NCI-H1417 (cell line): Measurements from ENCODE around the gene ZYG11B.
"Not testable (repeated sequence)": the region's sequence is repeated elsewhere in the genome, so short reads cannot be mapped to it uniquely, and the experiment has no call there.

Source experiments
- DNase-seq, 3 experiments: peaks; one replicate each; lab custom pipeline; 2025; lab: John Stamatoyannopoulos, UW

Gene ZYG11B

GRCh38 chr1:52726265-52727113 is at the start of gene ZYG11B:
TSS of gene ZYG11B (plus strand) at chr1:52726453. CDS start at chr1:52726654, 201 bp downstream.
- DNase-seq = peak; percentile 89 to 91 (median 90)

GRCh38 chr1:52677076-52677806 is 49.0 kb upstream of the ZYG11B start:
- DNase-seq = no peak

- peak in 2 of 3 experiments; percentile 4 to 33 for DNase-seq
Observed at GRCh38 chr1:52679048-52679447, 47.2 kb upstream of the ZYG11B start.

- no peak for DNase-seq
Observed at GRCh38 chr1:52679498-52679897, 46.8 kb upstream of the ZYG11B start.

- DNase-seq = no peak
Observed at GRCh38 chr1:52680353-52680752, 45.9 kb upstream of the ZYG11B start.

GRCh38 chr1:52681136-52681535 is 45.1 kb upstream of the ZYG11B start:
- no peak for DNase-seq

- DNase-seq = no peak
Observed at GRCh38 chr1:52683367-52683940, 42.8 kb upstream of the ZYG11B start.

- DNase-seq = no peak
Observed at GRCh38 chr1:52684545-52684944, 41.7 kb upstream of the ZYG11B start.

GRCh38 chr1:52686261-52686751 is 39.9 kb upstream of the ZYG11B start:
- peak; percentile 55 to 82 (median 57) for DNase-seq

GRCh38 chr1:52686830-52687229 is 39.4 kb upstream of the ZYG11B start:
- no peak for DNase-seq

- DNase-seq = no peak
Observed at GRCh38 chr1:52691821-52692220, 34.4 kb upstream of the ZYG11B start.

GRCh38 chr1:52692697-52693096 is 33.6 kb upstream of the ZYG11B start:
- no peak for DNase-seq

- not testable (repeated sequence) for DNase-seq
Observed at GRCh38 chr1:52693351-52693750, 32.9 kb upstream of the ZYG11B start.

- no peak for DNase-seq
Observed at GRCh38 chr1:52693843-52694242, 32.4 kb upstream of the ZYG11B start.

- DNase-seq = no peak
Observed at GRCh38 chr1:52695627-52696026, 30.6 kb upstream of the ZYG11B start.

GRCh38 chr1:52697795-52698674 is 28.2 kb upstream of the ZYG11B start, which contains the start of gene COA7:
TSS of gene COA7 (minus strand) at chr1:52698347. CDS start at chr1:52698326, 21 bp downstream.
- peak; percentile 87 to 94 (median 91) for DNase-seq

GRCh38 chr1:52702886-52703787 is 23.1 kb upstream of the ZYG11B start:
- DNase-seq = peak; percentile 79 to 97 (median 93)

GRCh38 chr1:52706136-52706670 is 20.1 kb upstream of the ZYG11B start:
- DNase-seq = no peak

- no peak for DNase-seq
Observed at GRCh38 chr1:52706941-52707926, 19.0 kb upstream of the ZYG11B start.
